Smooth muscle cell (in vitro differentiated cells): ENCODE results near the gene TBC1D10A. TPM values are rescaled to one million over a fixed set of nuclear protein-coding genes. Genes with fewer than 3 reads are reported as not detected.
"Not testable (repeated sequence)": the region's sequence is repeated elsewhere in the genome, so short reads cannot be mapped to it uniquely, and the experiment has no call there.

Experiments used
- DNase-seq: peaks from one replicate; lab custom pipeline; 2025; ENCODE audit not compliant: unreplicated experiment; lab: John Stamatoyannopoulos, UW
- H2AFZ ChIP-seq: fragments of 200-600 bp; sonication (generic); 2 replicates; pipeline ENCODE4 v1.6.0; 2016; ENCODE audit warnings: antibody characterized with exemption, low read depth, mild to moderate bottlenecking
- H3F3A ChIP-seq: fragments of 200-600 bp; sonication (generic); 2 replicates; pipeline ENCODE4 v1.6.0; 2017; ENCODE audit warnings: antibody characterized with exemption, low read depth
- H3K27ac ChIP-seq: fragments of 200-600 bp; sonication (generic); 2 replicates; pipeline ENCODE4 v1.5.1; 2016; ENCODE audit warnings: low read depth, mild to moderate bottlenecking
- H3K27me3 ChIP-seq: fragments of 200-600 bp; sonication (generic); 2 replicates; pipeline ENCODE4 v1.6.1; 2016; ENCODE audit warnings: low read depth, mild to moderate bottlenecking
- H3K36me3 ChIP-seq: fragments of 200-600 bp; sonication (generic); 2 replicates; pipeline ENCODE4 v1.5.1; 2016; ENCODE audit warnings: low read depth
- H3K4me1 ChIP-seq: fragments of 200-600 bp; sonication (generic); 2 replicates; pipeline ENCODE4 v1.5.1; 2016; ENCODE audit warnings: low read depth
- H3K4me2 ChIP-seq: fragments of 200-600 bp; sonication (generic); 2 replicates; pipeline ENCODE4 v1.6.0; 2016; ENCODE audit warnings: mild to moderate bottlenecking
- H3K4me3 ChIP-seq: fragments of 200-600 bp; sonication (generic); 2 replicates; pipeline ENCODE4 v1.5.1; 2016; ENCODE audit warnings: mild to moderate bottlenecking
- H3K79me2 ChIP-seq: fragments of 200-600 bp; sonication (generic); 2 replicates; pipeline ENCODE4 v1.6.0; 2016; ENCODE audit warnings: low read depth, mild to moderate bottlenecking
- H3K9ac ChIP-seq: fragments of 200-600 bp; sonication (generic); 2 replicates; pipeline ENCODE4 v1.6.0; 2016; ENCODE audit warnings: low read depth
- H3K9me3 ChIP-seq: fragments of 200-600 bp; sonication (generic); replicated peaks from 2 replicates; pipeline ENCODE4 v1.5.1; 2016; ENCODE audit warnings: low read depth
- H4K20me1 ChIP-seq: fragments of 200-600 bp; sonication (generic); 2 replicates; pipeline ENCODE4 v1.6.0; 2016; ENCODE audit warnings: low read depth
- WGBS: methylation state at CpG from one replicate; pipeline ENCODE4 v1.1.7; 2016; ENCODE audit warnings: low lambda C conversion rate; 5-methylcytosine and 5-hydroxymethylcytosine counted together
- polyA plus RNA-seq: library from polyadenylated mRNA; unstranded; fragments of >200 nt; fragmentation: Nextera tagmentation; extraction: Ambion mirVana; gene quantifications from 2 replicates; pipeline ENCODE4 v1.2.1, GENCODE V29; 2016
- total RNA-seq: library from RNA; depleted of rRNA; stranded (reverse); fragments of >200 nt; gene quantifications from 2 replicates; pipeline ENCODE4 v1.2.3, GENCODE V29; 2014
- TF ChIP-seq, protein P1 (sequence below): fragments of 200-600 bp; sonication (generic); IDR thresholded peaks from 2 replicates; pipeline ENCODE4 v1.5.1; 2017; ENCODE audit warnings: borderline replicate concordance, mild to moderate bottlenecking, antibody characterized with exemption; ENCODE audit not compliant: insufficient read depth, poor library complexity, severe bottlenecking

TBC1D10A gene
- total and polyA plus RNA-seq, 2 experiments from 2014 or later, result 16.8 to 51.1 TPM

GRCh38 chr22:30338802-30339201, 12.1 kb upstream of the TBC1D10A start:
- Histone ChIP-seq H3K9me3 (no peaks in the 10 kb centered on the region), H3F3A (no peaks in the 10 kb centered on the region), H4K20me1 (peaks cover 8% of the 10 kb centered on the region), H2AFZ (no peak overlapping the region), H3K4me1 (no peaks in the 10 kb centered on the region), H3K9ac (no peak overlapping the region), H3K36me3 (peaks cover 34% of the 10 kb centered on the region), H3K27ac (no peak overlapping the region), H3K27me3 (no peaks in the 10 kb centered on the region), H3K79me2 (no peaks in the 10 kb centered on the region), H3K4me2 (no peak overlapping the region), H3K4me3 (no peak overlapping the region)
- TF ChIP-seq, protein P1, sequence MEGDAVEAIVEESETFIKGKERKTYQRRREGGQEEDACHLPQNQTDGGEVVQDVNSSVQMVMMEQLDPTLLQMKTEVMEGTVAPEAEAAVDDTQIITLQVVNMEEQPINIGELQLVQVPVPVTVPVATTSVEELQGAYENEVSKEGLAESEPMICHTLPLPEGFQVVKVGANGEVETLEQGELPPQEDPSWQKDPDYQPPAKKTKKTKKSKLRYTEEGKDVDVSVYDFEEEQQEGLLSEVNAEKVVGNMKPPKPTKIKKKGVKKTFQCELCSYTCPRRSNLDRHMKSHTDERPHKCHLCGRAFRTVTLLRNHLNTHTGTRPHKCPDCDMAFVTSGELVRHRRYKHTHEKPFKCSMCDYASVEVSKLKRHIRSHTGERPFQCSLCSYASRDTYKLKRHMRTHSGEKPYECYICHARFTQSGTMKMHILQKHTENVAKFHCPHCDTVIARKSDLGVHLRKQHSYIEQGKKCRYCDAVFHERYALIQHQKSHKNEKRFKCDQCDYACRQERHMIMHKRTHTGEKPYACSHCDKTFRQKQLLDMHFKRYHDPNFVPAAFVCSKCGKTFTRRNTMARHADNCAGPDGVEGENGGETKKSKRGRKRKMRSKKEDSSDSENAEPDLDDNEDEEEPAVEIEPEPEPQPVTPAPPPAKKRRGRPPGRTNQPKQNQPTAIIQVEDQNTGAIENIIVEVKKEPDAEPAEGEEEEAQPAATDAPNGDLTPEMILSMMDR, result no peak
- WGBS, result over 99% methylated on average over 7 of the region's 7 CpGs
- no peak for DNase-seq

DNA sequence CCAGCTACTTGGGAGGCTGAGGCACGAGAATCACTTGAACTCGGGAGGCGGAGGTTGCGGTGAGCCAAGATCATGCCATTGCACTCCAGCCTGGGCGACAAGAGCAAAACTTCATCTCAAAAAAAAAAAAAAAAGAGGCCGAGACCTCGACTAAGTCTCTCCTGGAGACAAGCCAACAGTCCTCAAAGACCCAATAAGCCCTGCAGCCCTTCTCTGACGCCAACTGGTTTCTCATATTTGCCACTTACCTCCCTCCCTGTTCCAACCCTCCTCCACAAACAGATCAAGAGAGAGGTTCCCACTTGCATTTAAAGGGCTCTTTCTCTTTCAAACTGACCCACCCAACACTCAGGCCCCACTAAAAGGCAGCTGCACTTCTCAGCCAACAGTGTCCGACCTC, 11.6 kb upstream of the TBC1D10A start:
- H3K79me2 ChIP-seq, result not testable (repeated sequence)
- peaks cover 33% of the 10 kb centered on the region for H3K36me3 ChIP-seq
- WGBS, result 96% methylated on average over 9 of the region's 9 CpGs

GRCh38 chr22:30337461-30337778, 10.7 kb upstream of the TBC1D10A start:
- H3K4me3 ChIP-seq, result no peak overlapping the region
- no peaks in the 10 kb centered on the region for H3K4me1 ChIP-seq
- H3K79me2 ChIP-seq, result no peaks in the 10 kb centered on the region
- no peak overlapping the region for H3K4me2 ChIP-seq
- H3K9me3 ChIP-seq, result no peaks in the 10 kb centered on the region
- no peak overlapping the region for H3K27ac ChIP-seq
- H3K27me3 ChIP-seq, result no peaks in the 10 kb centered on the region
- DNase-seq, result no peak
- no peak overlapping the region for H3K9ac ChIP-seq
- peaks cover 25% of the 10 kb centered on the region for H3K36me3 ChIP-seq
- no peak overlapping the region for H2AFZ ChIP-seq
- peaks cover 5% of the 10 kb centered on the region for H3F3A ChIP-seq
- 93% methylated on average over 8 of the region's 8 CpGs for WGBS
- TF ChIP-seq, protein P1, result no peak
- H4K20me1 ChIP-seq, result peaks cover 3% of the 10 kb centered on the region

More for the DNA sequence above, 11.6 kb upstream of the TBC1D10A start:
- not testable (repeated sequence) for H3K4me3 ChIP-seq, H2AFZ ChIP-seq, DNase-seq, H3F3A ChIP-seq, H3K4me2 ChIP-seq, H3K27me3 ChIP-seq, H3K27ac ChIP-seq, H3K9me3 ChIP-seq, H4K20me1 ChIP-seq, H3K9ac ChIP-seq, H3K4me1 ChIP-seq

GRCh38 chr22:30336752-30337460, 10.2 kb upstream of the TBC1D10A start:
- Histone ChIP-seq H3K9ac (no peak overlapping the region), H3K27me3 (no peaks in the 10 kb centered on the region), H3K4me3 (no peak overlapping the region), H3K4me2 (no peak overlapping the region), H2AFZ (no peak overlapping the region), H3K36me3 (peaks cover 25% of the 10 kb centered on the region), H3K4me1 (no peaks in the 10 kb centered on the region), H3F3A (peaks cover 7% of the 10 kb centered on the region), H4K20me1 (peaks cover 3% of the 10 kb centered on the region), H3K27ac (no peak overlapping the region), H3K9me3 (no peaks in the 10 kb centered on the region), H3K79me2 (no peaks in the 10 kb centered on the region)
- 97% methylated on average over 4 of the region's 4 CpGs for WGBS
- DNase-seq, result no peak
- TF ChIP-seq, protein P1, result no peak
